T47D (cell line): ENCODE measurements around the gene SPAG17.

Source experiments
- DNase-seq, 2 experiments: peaks; one replicate each; pipeline versions ENCODE4 v3.0.0 to v3.0.0-alpha.2; 2011 to 2012; ENCODE audit warnings: low read depth in 1 of 2, low spot score in 1 of 2
- JUND ChIP-seq: IDR thresholded peaks from 2 replicates; pipeline ENCODE4 v1.6.1; 2012; ENCODE audit warnings: low read depth
- in situ Hi-C: cut with HindIII; loops from 2 replicates; pipeline ENCODE4 v1.10.0; 2016; ENCODE audit warnings: low sequenced_read_pairs, low pct_unique_long_range_greater_than_20kb

The SPAG17 gene

DNA sequence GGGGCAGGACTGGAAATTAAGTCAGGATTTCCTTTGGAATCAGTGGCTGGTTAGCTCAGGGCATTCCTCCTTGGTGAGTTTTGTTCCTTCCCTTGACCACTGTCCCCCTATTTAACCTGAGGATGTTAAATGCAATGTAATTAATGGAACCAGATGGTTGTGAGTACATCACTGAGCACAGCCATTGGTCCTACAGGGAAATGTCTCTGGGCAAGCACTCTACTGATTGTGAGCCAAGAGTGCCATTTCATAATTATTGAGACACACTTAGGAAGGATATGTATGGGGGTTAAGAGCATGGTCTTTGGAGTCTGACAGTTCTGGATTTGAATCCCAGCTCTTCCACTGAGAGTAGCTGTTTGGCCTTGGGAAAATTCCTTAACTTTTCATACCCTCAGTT, 74.4 kb downstream of the SPAG17 start:
- DNase-seq: no peak
- in situ Hi-C loops: no loop called here
- no peak for TF ChIP-seq JUND

DNA sequence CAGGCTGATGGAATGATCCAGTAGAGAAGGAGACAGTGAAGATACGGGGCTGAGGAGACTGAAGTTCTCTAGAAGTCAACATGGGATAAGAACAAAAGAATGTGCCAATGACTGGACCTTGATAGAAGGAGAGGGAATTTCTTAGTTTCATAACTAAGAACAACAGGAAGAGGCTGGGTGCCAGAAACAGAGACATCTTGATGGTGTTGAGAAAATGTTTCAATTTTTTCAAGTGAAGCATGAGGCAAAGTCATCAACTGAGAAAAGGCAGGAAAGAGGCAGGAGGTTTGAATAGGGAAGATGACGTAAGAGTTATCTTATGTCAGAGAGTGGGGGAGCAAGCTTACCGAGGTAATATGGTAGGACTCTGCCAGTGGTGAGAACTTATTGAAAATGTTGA, 80.1 kb downstream of the SPAG17 start:
- TF ChIP-seq JUND: no peak
- in situ Hi-C loops: no loop called here
- DNase-seq: no peak

DNA sequence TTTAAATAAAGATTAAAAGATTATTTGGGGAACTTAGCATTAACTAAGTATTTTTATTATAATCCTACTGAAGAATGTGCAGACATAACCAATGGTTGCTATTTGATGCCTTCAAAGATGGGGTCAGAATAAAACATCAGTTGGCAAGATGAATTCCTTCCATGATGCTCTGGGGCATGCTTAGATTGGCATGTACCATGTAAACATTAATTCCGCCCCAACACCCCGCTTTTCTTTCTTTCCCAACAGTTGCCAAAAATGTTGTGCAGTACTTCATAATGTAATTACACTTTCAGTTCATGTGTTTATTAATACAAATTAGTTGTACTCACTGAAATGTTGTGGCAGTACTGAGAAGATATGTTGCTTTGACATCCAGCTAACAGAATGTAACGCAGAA, 82.6 kb downstream of the SPAG17 start:
- in situ Hi-C loops: no loop called here
- TF ChIP-seq JUND: peak; percentile 70
- peak in 1 of 2 experiments; percentile 60 for DNase-seq

DNA sequence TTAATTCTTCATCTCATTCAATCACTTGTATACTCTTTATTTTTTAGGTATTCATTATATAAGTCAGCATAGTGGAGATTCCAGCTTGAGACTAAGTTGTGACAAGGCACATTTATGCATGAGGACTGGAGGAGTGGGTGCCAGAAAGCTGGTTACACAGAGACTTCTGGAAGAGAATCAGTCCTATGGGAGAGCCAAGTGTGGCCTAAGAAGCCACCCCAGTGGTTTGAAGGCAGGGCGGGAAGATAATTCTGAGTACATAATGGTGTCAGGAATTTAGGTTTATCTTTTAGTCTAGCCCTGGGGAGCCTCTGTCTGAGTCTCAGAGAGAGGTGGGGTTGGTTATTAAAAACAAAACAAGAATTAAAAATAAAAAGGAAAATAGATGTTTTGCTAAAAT, 83.0 kb downstream of the SPAG17 start:
- DNase-seq: peak in 1 of 2 experiments; percentile 74
- TF ChIP-seq JUND: peak; percentile 14; the same call in 1 of the 2 replicates
- in situ Hi-C loops: no loop called here

DNA sequence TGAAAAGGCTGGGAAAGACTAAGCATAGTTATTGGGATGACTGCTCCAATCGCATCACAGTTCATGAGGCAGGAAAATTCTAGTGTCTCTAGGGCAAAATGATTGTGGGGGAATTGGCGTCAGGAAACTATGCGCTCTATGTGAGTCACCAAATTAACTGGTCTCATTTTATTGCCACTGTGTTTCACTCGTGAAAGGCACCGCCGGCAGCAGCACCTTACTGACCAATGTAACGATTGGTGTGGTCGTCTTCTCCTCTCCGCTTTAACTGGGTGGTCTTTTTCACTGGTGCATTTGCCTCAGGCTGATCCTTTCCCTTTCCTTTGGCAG, 83.5 kb downstream of the SPAG17 start:
- in situ Hi-C loops: no loop called here
- DNase-seq: peak in 1 of 2 experiments; percentile 48
- TF ChIP-seq JUND: no peak

DNA sequence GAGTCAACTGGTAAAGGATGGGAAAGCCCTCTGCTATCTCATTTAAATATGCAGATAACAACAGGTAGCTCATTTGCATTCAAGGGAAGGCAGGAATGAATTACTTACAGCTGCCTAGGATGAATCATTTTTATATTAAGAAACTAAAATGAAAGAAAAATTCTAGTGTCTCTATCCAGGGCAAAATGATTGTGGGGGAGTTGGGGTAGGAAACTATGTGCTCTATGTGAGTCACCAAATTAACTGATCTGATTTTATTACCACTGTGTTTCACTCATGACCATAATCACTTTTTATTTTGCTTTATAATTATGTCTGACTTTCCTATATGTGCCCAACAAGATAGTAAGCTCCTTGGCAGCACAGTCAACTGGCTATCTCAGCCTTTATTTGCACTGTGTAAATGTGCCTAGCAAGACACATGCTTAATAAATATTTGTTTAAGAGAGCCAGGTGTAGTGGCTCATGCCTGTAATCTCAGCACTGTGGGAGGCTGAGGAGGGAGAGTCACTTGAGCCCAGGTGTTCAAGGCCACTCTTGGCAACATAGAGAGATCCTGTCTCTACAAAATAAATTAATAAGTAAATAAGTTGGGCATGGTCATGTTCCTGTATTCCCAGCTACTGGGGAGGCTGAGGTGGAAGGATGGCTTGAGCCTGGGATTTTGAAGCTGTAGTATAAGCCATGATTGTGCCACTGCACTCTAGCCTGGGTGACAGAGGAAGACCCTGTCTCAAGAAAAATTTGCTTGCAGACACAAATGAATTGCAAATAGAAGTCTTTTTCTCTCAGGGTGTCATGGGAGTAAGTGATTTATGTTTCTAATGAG, 84.1 kb downstream of the SPAG17 start:
- peak; percentile 96 for TF ChIP-seq JUND
- DNase-seq: peak in 1 of 2 experiments; percentile 85
- in situ Hi-C loops: no loop called here

DNA sequence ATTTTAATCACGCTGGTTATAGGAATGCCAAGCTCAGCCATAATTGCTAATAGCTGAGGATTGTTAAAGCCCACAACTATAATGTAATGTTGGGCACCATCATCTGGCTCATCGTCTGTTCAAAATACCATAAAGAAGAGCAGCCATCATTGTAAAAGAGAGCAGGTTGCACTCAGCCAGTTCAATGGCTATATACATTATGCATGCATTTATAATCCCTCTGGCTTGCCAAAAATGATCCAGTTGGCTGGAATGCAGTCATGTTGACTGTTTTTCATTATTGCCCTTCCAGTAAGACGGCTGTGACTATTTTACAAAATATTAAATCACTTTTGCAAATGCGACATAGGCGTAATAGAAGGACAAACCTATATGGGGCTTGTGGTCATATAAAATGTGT, 85.3 kb downstream of the SPAG17 start:
- no peak for DNase-seq
- in situ Hi-C loops: no loop called here
- no peak for TF ChIP-seq JUND

DNA sequence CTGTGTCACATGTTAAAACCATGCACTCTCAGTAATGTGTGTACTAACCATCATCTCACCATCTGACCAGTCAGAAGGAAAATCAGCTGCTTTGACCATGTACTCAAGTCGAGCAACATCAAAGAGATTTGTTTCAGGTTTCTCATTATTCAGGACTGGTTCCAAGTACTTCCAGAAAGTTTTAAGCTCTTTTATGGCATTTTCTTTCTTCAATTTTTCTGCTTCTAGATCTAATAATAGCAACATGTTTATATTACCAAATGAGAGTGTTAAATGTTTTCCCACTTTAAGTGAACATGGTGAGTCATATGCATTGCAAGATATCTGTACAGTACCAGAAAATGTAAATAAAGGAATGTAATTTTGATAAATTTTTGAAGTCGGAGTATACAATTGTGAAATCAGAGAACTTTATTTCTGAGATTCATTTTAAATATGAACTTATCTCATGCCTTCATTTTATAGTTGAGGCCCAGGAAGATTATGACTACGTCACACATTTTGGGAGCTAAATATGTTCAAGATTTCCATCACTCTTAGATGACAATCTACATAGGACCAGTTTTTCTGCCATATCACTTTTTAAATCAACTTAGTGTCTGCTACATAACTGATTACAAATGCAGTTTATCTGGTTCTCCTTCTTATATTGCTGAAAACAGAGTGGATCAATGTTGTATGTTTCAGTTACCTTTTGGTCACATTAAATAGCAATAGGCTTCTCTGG, 87.2 kb downstream of the SPAG17 start:
- no peak for DNase-seq
- no peak for TF ChIP-seq JUND
- in situ Hi-C loops: no loop called here

DNA sequence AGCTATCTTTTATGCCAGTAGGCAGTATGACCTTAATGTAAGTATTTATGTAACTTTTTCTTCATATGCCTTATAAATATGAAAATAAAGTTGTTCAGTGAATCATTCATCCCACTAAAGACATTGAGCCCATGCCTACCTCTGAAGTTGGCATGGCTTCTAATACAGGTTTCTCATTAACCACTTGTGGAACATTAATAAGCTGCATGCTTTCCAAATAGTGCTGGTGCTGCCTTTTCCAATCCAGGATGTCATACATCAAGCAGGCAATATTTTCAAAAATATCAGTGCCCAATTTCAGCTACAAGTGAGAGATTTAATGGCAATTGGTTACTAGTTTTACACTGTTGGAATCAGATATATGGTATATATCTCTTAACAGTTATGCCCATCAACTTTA, 92.0 kb downstream of the SPAG17 start:
- no peak for TF ChIP-seq JUND
- no peak for DNase-seq
- in situ Hi-C loops: no loop called here

DNA sequence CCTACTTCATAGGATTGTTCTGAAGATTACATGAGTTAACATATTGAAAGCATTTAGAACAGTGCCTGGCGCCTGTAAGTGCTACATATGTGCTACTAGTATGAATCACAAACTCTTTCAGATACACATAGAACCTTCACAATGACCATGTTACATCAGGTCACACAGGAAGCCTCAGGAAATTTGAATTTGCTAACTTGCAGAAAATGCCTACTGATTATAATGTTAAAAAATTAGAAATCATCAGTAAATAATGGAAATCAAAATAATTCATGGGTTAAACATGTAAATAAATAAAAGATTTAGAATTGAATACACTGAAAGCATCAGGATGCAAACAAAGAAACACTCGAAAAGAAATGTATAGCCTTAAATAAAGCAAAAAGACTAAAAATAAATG, 94.9 kb downstream of the SPAG17 start:
- DNase-seq: no peak
- in situ Hi-C loops: no loop called here
- no peak for TF ChIP-seq JUND

DNA sequence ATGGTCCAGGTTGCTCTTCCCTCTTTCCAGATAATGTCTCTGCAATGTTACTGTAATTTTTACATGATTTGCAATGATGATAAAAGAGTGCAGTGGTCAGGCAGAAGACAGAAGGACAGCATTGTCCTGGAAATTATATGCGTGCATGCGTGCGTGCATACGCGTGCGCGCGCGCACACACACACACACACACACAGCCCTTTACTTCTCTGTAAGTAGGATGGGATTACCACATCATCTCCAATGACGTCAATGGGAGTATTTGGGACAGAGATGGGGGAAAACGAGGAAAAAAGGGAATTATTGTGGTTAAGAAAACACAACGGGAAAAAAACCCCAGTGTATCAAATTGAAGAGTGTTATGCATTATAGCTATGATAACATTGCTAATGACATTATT, 99.7 kb downstream of the SPAG17 start:
- no peak for DNase-seq
- in situ Hi-C loops: no loop called here
- TF ChIP-seq JUND: no peak

DNA sequence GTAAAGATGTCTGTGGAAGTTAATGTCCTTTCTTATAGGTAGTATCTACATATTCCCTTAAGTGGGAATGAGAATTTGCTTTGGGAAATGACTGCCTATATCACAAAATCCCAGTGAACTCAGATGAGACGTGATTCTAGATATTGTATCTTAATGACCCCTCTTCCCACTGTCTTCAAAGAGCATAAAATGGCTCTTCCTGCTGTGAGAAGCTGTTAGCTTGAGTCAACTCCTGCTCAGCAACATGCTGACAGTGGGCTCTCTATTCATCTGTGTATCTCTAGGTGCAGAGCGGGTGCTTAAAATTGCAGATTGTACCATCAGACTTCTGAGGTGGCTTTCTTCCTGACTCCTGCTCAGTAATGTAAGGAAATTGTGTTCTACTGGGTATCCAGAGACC, 100.6 kb downstream of the SPAG17 start:
- in situ Hi-C loops: no loop called here
- DNase-seq: no peak
- no peak for TF ChIP-seq JUND

DNA sequence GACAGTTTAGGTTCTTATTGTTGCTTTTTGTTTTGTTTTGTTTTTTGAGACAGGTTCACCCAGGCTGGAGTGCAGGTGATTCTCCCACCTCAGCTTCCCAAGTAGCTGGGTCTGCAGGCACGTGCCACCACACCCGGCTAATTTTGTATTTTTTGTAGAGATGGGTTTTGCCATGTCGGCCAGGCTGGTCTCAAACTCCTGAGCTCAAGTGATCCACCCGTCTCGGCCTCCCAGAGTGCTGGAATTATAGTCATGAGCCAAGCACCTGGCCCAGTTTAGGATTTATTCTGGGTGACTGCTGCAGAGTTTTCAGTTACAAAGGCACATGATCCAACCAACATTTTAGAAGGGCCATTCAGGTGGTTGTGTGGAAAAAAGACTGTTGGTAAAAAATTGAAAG, 102.0 kb downstream of the SPAG17 start:
- in situ Hi-C loops: no loop called here
- TF ChIP-seq JUND: no peak
- DNase-seq: no peak
